ENCODE measurements around the gene KNCN.

The KNCN gene

GRCh38 chr1:46589529-46589928 is 38.1 kb upstream of the KNCN start:
- TF ChIP-seq, protein P1, sequence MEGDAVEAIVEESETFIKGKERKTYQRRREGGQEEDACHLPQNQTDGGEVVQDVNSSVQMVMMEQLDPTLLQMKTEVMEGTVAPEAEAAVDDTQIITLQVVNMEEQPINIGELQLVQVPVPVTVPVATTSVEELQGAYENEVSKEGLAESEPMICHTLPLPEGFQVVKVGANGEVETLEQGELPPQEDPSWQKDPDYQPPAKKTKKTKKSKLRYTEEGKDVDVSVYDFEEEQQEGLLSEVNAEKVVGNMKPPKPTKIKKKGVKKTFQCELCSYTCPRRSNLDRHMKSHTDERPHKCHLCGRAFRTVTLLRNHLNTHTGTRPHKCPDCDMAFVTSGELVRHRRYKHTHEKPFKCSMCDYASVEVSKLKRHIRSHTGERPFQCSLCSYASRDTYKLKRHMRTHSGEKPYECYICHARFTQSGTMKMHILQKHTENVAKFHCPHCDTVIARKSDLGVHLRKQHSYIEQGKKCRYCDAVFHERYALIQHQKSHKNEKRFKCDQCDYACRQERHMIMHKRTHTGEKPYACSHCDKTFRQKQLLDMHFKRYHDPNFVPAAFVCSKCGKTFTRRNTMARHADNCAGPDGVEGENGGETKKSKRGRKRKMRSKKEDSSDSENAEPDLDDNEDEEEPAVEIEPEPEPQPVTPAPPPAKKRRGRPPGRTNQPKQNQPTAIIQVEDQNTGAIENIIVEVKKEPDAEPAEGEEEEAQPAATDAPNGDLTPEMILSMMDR (IDR thresholded peaks at IDR 0.05) = no peak

DNA sequence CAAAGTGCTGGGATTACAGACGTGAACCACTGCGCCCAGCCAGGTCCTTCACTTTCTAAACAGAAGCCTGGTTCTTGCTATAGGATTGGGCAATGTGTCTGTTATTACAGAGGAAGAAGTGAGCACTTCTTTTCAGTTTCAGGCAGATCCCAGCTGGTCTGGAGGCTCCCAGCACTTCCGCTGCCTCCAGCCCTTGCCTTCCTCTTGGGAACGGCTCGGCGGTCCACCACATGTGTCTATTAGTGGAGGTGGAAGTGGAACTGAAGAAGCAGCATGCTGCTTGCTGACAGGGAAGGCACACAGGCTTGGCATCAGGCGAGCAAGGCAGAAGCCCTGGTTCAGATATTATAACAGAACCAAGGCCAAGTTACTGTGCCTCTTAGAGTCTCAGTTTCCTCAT is 35.6 kb upstream of the KNCN start:
- TF ChIP-seq, protein P1 (IDR thresholded peaks at IDR 0.05) = no peak

DNA sequence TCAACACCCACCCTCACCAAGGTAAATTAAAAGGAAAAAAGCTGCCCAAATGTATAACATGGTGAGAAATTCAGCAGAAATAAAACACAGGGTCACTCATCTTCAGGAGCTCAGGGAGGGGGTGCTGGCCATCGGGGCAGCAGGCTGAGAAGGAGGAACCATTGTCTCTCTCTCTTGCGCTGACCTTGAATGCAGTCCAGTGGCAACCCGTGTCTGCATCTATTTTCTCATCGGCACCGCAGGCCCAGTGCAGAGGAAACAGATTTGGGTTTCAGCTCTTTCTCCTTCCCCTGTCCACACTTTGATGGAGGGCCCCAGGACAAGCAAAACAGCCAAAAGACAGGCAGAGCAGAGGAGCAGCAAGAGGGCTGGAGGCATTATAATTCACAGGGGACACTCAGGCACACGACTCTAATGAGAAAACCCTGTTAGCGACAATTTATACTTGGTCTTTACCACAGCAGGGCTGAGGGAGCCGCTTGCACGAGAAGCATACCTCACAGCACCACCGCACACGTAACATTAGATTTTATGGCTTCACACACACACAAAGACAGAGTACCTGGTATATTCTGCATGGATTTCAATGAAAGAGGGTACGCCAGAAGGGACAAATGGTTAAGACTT is 34.0 kb upstream of the KNCN start:
- TF ChIP-seq, protein P1 (IDR thresholded peaks at IDR 0.05) = no peak

DNA sequence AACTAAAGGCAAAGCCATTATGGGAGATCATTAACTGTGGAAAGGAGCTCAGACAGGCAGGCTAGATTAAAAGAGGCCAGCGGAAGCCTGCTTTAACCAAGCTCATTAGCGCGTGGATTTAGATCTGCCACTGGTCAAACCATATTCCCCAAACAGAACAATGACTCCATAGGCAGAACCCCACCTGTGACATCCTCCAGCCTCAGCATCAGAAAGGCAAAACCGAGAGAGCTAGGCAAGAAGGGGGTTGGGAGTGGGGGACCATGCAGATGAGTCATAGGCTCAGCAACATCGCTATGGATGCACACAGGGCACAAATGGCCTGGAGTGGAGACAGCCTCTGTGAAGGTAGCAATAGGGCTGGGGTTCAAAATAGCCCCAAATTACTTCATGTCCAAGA is 32.0 kb upstream of the KNCN start:
- TF ChIP-seq, protein P1 (IDR thresholded peaks at IDR 0.05) = no peak

- TF ChIP-seq, protein P1 (IDR thresholded peaks at IDR 0.05) = no peak
Observed at GRCh38 chr1:46582972-46583371, 31.5 kb upstream of the KNCN start.

- TF ChIP-seq, protein P1 (IDR thresholded peaks at IDR 0.05) = no peak
Observed at GRCh38 chr1:46581681-46582455, 30.4 kb upstream of the KNCN start.

- TF ChIP-seq, protein P1 (IDR thresholded peaks at IDR 0.05) = no peak
Observed at GRCh38 chr1:46580140-46580903, 28.9 kb upstream of the KNCN start.

Measured in LNCAP (cell line).